OCI-LY3 (cell line): Measurements from ENCODE around the gene CAMK1G.

ENCODE experiments used
- EZH2phosphoT487 ChIP-seq: fragments of 200-600 bp; shearing (Covaris generic); IDR thresholded peaks from 2 replicates; pipeline ENCODE4 v1.6.1; 2018; ENCODE audit warnings: antibody characterized with exemption, mixed run types, low read depth
- TF ChIP-seq, protein P1 (sequence below): fragments of 200-600, 300-600 bp; sonication (generic); IDR thresholded peaks from 2 replicates; pipeline ENCODE4 v1.5.1; 2014; ENCODE audit warnings: antibody characterized with exemption, low read length, low read depth

DNA sequence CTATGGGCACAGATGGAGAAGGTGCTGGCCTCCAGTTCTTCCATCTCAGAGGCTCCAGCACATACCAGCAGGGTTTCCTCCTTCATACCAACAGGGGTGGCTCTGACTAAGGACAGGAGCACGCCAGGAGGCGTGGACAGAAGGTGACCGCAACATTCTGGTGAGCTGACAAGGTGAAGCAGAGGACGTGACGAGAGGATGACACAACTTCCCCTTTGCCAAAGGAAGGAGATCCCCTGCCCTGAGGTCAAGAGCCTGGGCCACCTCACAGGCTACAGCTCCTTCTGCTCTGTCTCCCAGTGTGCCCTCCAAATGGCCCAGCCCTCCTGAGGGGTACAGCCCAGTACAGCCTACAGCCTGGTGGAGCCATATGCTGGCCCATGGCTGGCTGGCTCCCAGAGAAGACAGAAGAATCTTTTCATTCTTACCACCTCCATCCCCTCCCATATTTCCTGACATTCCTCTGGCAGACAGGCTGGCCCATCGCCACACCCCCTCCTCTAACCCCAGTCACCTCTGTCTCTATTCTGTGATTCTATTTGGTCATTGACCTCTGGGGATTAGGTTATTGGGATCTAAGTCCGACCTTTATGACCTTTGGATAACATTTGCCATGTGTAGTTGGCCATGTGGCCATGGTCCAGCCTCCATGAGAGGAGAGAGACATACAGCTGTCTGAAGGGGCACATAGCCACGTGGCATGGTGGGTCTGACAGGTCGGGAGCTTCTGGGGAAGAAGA, 73.8 kb downstream of the CAMK1G start:
- TF ChIP-seq, protein P1, sequence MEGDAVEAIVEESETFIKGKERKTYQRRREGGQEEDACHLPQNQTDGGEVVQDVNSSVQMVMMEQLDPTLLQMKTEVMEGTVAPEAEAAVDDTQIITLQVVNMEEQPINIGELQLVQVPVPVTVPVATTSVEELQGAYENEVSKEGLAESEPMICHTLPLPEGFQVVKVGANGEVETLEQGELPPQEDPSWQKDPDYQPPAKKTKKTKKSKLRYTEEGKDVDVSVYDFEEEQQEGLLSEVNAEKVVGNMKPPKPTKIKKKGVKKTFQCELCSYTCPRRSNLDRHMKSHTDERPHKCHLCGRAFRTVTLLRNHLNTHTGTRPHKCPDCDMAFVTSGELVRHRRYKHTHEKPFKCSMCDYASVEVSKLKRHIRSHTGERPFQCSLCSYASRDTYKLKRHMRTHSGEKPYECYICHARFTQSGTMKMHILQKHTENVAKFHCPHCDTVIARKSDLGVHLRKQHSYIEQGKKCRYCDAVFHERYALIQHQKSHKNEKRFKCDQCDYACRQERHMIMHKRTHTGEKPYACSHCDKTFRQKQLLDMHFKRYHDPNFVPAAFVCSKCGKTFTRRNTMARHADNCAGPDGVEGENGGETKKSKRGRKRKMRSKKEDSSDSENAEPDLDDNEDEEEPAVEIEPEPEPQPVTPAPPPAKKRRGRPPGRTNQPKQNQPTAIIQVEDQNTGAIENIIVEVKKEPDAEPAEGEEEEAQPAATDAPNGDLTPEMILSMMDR: no peak
- no peak for TF ChIP-seq EZH2phosphoT487
